TTC549 (cell line): Measurements from ENCODE around the gene ZNF526.
"Not testable (repeated sequence)": the region's sequence is repeated elsewhere in the genome, so short reads cannot be mapped to it uniquely, and the experiment has no call there.

ENCODE experiments used
- FAIRE-seq: peaks from 2 replicates; lab custom pipeline; 2012; peaks lifted over from hg19 to GRCh38; lab: Jason Lieb, UNC

ZNF526 gene

GRCh38 chr19:42266105-42266504 lies 46.0 kb downstream of the ZNF526 start:
- FAIRE-seq, result not testable (repeated sequence)

GRCh38 chr19:42266928-42267603 lies 47.0 kb downstream of the ZNF526 start:
- FAIRE-seq, result not testable (repeated sequence)

GRCh38 chr19:42267644-42268141 lies 47.6 kb downstream of the ZNF526 start:
- FAIRE-seq, result no peak

- FAIRE-seq, result peak; percentile 92
Observed at GRCh38 chr19:42268142-42268703, 48.1 kb downstream of the ZNF526 start.

GRCh38 chr19:42268704-42269477 lies 48.8 kb downstream of the ZNF526 start, which contains the start of gene CIC:
Gene CIC (plus strand): TSS chr19:42269252. CDS start chr19:42271784, 2,532 bp downstream.
- peak; percentile 97 for FAIRE-seq

GRCh38 chr19:42269478-42270345 lies 49.6 kb downstream of the ZNF526 start:
- FAIRE-seq, result no peak

GRCh38 chr19:42270346-42271044 lies 50.4 kb downstream of the ZNF526 start:
- FAIRE-seq, result no peak

- no peak for FAIRE-seq
Observed at GRCh38 chr19:42271045-42271419, 50.9 kb downstream of the ZNF526 start.

GRCh38 chr19:42271861-42272534 lies 51.9 kb downstream of the ZNF526 start:
- FAIRE-seq, result no peak

GRCh38 chr19:42272535-42272897 lies 52.4 kb downstream of the ZNF526 start:
- FAIRE-seq, result no peak

- no peak for FAIRE-seq
Observed at GRCh38 chr19:42272989-42273406, 52.9 kb downstream of the ZNF526 start.

GRCh38 chr19:42273407-42274064 lies 53.4 kb downstream of the ZNF526 start:
- no peak for FAIRE-seq

- FAIRE-seq, result no peak
Observed at GRCh38 chr19:42274065-42274682, 54.1 kb downstream of the ZNF526 start.

GRCh38 chr19:42275103-42275502 lies 55.0 kb downstream of the ZNF526 start:
- no peak for FAIRE-seq

GRCh38 chr19:42275517-42275916 lies 55.4 kb downstream of the ZNF526 start:
- no peak for FAIRE-seq

- no peak for FAIRE-seq
Observed at GRCh38 chr19:42276284-42276683, 56.2 kb downstream of the ZNF526 start.

GRCh38 chr19:42276821-42277220 lies 56.7 kb downstream of the ZNF526 start:
- FAIRE-seq, result no peak
